DND-41 (cell line): ENCODE results near the gene SNX13.

ENCODE experiments used
- ATAC-seq: fragments of 200-7000 bp; cut with Tn5 transposase; 3 replicates; pipeline ENCODE4 v1.9.1; 2021; ENCODE audit warnings: low read depth; ENCODE audit not compliant: insufficient read depth
- DNase-seq: peaks from one replicate; pipeline ENCODE4 v3.0.0-alpha.2; 2020
- H2AFZ ChIP-seq: 2 replicates; pipeline ENCODE4 v1.6.0; 2012; ENCODE audit warnings: low read depth, low read length
- H3K27ac ChIP-seq: 2 replicates; pipeline ENCODE4 v1.5.1; 2012; ENCODE audit warnings: low read length, inconsistent platforms
- H3K27me3 ChIP-seq: fragments of 200-600 bp; sonication (generic); 2 replicates; pipeline ENCODE4 v1.6.0; 2012; ENCODE audit warnings: low read length, mild to moderate bottlenecking, inconsistent platforms; ENCODE audit not compliant: insufficient read depth, poor library complexity
- H3K36me3 ChIP-seq: 2 replicates; pipeline ENCODE4 v1.5.1; 2012; ENCODE audit warnings: low read length, inconsistent platforms; ENCODE audit not compliant: insufficient read depth
- H3K4me1 ChIP-seq: 2 replicates; pipeline ENCODE4 v1.5.1; 2012; ENCODE audit warnings: mild to moderate bottlenecking, low read length; ENCODE audit not compliant: insufficient read depth
- H3K4me2 ChIP-seq: 2 replicates; pipeline ENCODE4 v1.6.0; 2012; ENCODE audit warnings: mild to moderate bottlenecking, moderate library complexity, low read length, inconsistent platforms; ENCODE audit not compliant: insufficient read depth
- H3K4me3 ChIP-seq, 2 experiments: fragments of 200-600 bp in 1 of 2; shearing (Covaris generic) in 1 of 2; 2 replicates each; pipeline ENCODE4 v1.5.1; 2012 to 2016; ENCODE audit warnings: inconsistent platforms in 2 of 2, low read length in 2 of 2, mild to moderate bottlenecking in 2 of 2, low read depth in 1 of 2, moderate library complexity in 1 of 2
- H3K79me2 ChIP-seq: 2 replicates; pipeline ENCODE4 v1.6.0; 2012; ENCODE audit warnings: low read length, inconsistent platforms; ENCODE audit not compliant: insufficient read depth
- H3K9ac ChIP-seq: 2 replicates; pipeline ENCODE4 v1.6.0; 2012; ENCODE audit warnings: low read depth, mild to moderate bottlenecking, inconsistent platforms, low read length, moderate library complexity
- H3K9me3 ChIP-seq: 2 replicates; pipeline ENCODE4 v1.5.1; 2012; ENCODE audit warnings: low read length, moderate library complexity, mild to moderate bottlenecking, inconsistent platforms; ENCODE audit not compliant: insufficient read depth, severe bottlenecking
- H4K20me1 ChIP-seq: 2 replicates; pipeline ENCODE4 v1.6.0; 2012; ENCODE audit warnings: low read length; ENCODE audit not compliant: insufficient read depth
- CTCF ChIP-seq: IDR thresholded peaks from 2 replicates; pipeline ENCODE4 v1.5.1; 2012; ENCODE audit warnings: borderline replicate concordance, low read length, moderate library complexity, mild to moderate bottlenecking; ENCODE audit not compliant: poor library complexity, severe bottlenecking; ENCODE audit errors: extremely low read depth
- EZH2 ChIP-seq: IDR thresholded peaks from 3 replicates; pipeline ENCODE4 v1.6.1; 2012; ENCODE audit warnings: borderline replicate concordance, low read depth, mild to moderate bottlenecking, moderate library complexity, low read length, inconsistent platforms; ENCODE audit not compliant: severe bottlenecking

The SNX13 gene

GRCh38 chr7:17934612-17935240, 5.6 kb downstream of the SNX13 start:
- no peak overlapping the region for H2AFZ ChIP-seq
- H3K4me3 ChIP-seq = no peak overlapping the region
- 0 out of 2 replicates have a peak overlapping the region, but pooled peaks have one; percentile 16 for H3K4me2 ChIP-seq
- ATAC-seq = no peak
- no peak for DNase-seq
- H3K4me1 ChIP-seq = peaks cover 44% of the 10 kb centered on the region
- no peaks in the 10 kb centered on the region for H3K27me3 ChIP-seq
- H3K27ac ChIP-seq = no peak overlapping the region
- H3K9me3 ChIP-seq = no peaks in the 10 kb centered on the region
- H4K20me1 ChIP-seq = peaks cover 34% of the 10 kb centered on the region; the same call in 1 of the 2 replicates
- H3K36me3 ChIP-seq = no peaks in the 10 kb centered on the region; the same call in 1 of the 2 replicates
- H3K79me2 ChIP-seq = peaks cover 94% of the 10 kb centered on the region
- TF ChIP-seq EZH2 (no peak), CTCF (no peak)
- H3K9ac ChIP-seq = no peak overlapping the region

- no peaks in the 10 kb centered on the region for H3K9me3 ChIP-seq
- no peak overlapping the region for H3K9ac ChIP-seq
- H3K27ac ChIP-seq = no peak overlapping the region
- no peak for DNase-seq
- H3K79me2 ChIP-seq = peaks cover 93% of the 10 kb centered on the region
- no peak for TF ChIP-seq EZH2
- no peak for TF ChIP-seq CTCF
- no peak overlapping the region for H3K4me3 ChIP-seq
- peaks cover 34% of the 10 kb centered on the region; the same call in 1 of the 2 replicates for H4K20me1 ChIP-seq
- H2AFZ ChIP-seq = no peak overlapping the region
- no peaks in the 10 kb centered on the region for H3K36me3 ChIP-seq
- H3K4me2 ChIP-seq = 0 out of 2 replicates have a peak overlapping the region, but pooled peaks have one; percentile 16
- ATAC-seq = peak; percentile 83
- peaks cover 39% of the 10 kb centered on the region for H3K4me1 ChIP-seq
- no peaks in the 10 kb centered on the region for H3K27me3 ChIP-seq
Observed at GRCh38 chr7:17934094-17934493, 6.2 kb downstream of the SNX13 start.

GRCh38 chr7:17932770-17933169, 7.5 kb downstream of the SNX13 start:
- peaks cover 35% of the 10 kb centered on the region; the same call in 1 of the 2 replicates for H4K20me1 ChIP-seq
- no peak overlapping the region for H3K4me3 ChIP-seq
- TF ChIP-seq CTCF (no peak), EZH2 (no peak)
- peaks cover 26% of the 10 kb centered on the region for H3K4me1 ChIP-seq
- no peaks in the 10 kb centered on the region for H3K36me3 ChIP-seq
- no peak overlapping the region for H3K9ac ChIP-seq
- no peaks in the 10 kb centered on the region for H3K9me3 ChIP-seq
- no peak overlapping the region for H3K27ac ChIP-seq
- no peak overlapping the region for H3K4me2 ChIP-seq
- ATAC-seq = no peak
- H3K27me3 ChIP-seq = no peaks in the 10 kb centered on the region
- H3K79me2 ChIP-seq = peaks cover 90% of the 10 kb centered on the region
- DNase-seq = no peak
- no peak overlapping the region for H2AFZ ChIP-seq
